GM12801 (cell line): ENCODE data around the gene COL21A1.

Source experiments
- TF ChIP-seq, protein P1 (sequence below): IDR thresholded peaks from one replicate; pipeline ENCODE4 v1.5.1; 2011; ENCODE audit warnings: control low read depth; ENCODE audit not compliant: insufficient read length; ENCODE audit errors: extremely low read depth

The COL21A1 gene

DNA sequence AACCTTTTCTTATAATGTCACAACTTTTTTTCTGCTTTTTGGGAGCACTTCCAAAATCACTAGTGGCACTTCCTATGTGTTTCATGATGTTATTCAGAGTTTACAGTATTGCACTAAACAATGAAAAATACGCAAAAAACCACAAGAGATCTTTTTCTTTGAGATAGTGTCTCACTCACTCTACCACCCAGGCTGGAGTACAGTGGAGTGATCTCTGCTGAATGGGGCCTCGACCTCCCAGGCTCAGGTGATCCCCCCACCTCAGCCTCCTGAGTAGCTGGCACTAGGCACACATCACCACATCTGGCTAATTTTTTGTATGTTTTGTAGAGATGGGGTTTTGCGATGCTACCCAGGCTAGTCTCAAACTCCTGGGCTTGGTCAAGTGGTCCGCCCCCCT lies 158.7 kb downstream of the COL21A1 start:
- TF ChIP-seq, protein P1, sequence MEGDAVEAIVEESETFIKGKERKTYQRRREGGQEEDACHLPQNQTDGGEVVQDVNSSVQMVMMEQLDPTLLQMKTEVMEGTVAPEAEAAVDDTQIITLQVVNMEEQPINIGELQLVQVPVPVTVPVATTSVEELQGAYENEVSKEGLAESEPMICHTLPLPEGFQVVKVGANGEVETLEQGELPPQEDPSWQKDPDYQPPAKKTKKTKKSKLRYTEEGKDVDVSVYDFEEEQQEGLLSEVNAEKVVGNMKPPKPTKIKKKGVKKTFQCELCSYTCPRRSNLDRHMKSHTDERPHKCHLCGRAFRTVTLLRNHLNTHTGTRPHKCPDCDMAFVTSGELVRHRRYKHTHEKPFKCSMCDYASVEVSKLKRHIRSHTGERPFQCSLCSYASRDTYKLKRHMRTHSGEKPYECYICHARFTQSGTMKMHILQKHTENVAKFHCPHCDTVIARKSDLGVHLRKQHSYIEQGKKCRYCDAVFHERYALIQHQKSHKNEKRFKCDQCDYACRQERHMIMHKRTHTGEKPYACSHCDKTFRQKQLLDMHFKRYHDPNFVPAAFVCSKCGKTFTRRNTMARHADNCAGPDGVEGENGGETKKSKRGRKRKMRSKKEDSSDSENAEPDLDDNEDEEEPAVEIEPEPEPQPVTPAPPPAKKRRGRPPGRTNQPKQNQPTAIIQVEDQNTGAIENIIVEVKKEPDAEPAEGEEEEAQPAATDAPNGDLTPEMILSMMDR = no peak

DNA sequence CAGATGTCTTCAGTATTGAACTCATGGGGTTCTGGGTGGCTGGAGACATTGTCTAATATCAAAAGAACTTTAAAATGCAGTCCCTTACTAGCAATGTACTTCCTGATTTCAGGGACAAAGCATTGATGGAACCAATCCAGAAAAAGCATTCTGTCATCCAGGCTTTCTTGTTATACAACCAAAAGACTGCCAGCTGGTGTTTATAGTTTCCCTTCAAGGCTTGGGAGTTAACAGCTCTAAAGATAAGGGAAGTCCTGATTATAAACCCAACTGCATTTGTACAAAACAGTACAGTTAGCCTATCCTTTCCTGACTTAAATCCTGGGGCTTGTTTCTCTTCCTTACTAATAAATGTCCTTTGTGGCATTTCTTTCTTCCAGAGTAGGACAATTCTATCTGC lies 160.0 kb downstream of the COL21A1 start:
- TF ChIP-seq, protein P1 = no peak

DNA sequence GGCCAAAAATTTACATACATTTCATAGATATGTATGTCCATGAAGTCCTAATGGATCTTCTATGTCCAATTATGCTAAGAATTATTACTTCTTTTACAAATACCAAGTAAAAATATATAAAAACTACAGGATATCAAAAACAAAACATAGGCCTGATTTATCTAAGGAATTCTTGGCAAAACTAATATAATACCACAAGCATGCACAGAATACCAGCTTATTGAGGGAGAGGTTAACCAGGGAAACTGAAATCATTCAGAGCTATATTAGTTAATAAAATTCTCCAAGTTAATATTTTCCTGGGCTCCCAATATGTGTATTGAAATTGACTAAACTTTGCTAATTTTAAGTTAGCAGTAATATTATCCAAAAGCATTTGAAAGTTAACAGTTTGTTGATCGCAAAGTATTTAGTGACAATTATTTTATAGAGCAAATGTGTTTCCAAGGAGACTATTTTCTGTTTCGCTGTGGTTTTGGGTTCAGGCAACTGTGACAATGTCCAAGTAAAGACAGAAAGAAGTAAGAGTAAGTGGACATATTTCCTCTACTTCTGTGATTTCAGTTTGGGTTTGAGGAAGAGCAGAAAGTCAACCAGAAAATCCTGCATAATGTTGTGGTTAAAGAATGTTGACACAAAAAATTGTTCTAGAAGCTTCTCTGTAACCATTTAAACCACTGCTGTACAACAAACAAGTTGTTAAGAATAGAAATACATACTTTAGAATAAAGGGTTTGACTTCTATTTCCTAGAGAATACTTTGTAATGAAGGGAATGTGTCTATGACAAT lies 167.4 kb downstream of the COL21A1 start:
- TF ChIP-seq, protein P1 = no peak

DNA sequence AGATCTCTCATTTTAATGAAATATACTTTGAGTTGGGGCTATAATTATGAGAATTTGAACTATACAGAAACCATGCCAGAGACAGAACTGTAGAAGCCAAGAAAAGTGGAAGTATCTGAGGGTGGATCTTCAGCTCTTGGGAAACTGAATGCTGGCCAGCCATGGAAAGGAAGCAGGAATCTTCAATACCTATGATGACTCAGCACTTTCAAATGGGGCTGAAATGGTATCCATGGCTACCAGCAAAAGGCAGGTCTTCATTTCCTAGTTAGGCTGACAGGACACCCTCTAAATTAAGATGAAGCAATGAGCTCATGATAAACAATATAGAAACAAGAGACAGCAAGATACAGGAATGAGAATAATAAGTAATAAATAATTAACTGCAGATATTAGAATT lies 171.3 kb downstream of the COL21A1 start:
- TF ChIP-seq, protein P1 = no peak

DNA sequence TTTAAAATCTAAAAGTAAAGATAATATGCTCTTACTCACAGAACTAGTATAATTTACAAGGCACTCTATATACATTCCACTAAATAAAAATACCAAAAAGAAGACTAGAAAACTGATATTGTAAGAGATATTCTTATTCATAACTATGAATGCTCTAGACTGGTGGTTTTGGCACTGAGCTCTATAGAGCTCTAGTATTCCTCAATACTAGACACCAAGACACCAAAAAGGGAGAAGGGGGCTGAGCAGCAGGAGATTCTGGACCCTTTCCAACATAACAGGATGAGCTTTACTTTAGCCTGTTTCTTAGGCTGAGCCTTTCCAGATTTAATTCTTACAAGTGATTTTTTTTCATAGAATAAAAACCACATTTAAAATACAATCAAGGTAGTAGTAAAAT lies 173.6 kb downstream of the COL21A1 start:
- TF ChIP-seq, protein P1 = no peak

DNA sequence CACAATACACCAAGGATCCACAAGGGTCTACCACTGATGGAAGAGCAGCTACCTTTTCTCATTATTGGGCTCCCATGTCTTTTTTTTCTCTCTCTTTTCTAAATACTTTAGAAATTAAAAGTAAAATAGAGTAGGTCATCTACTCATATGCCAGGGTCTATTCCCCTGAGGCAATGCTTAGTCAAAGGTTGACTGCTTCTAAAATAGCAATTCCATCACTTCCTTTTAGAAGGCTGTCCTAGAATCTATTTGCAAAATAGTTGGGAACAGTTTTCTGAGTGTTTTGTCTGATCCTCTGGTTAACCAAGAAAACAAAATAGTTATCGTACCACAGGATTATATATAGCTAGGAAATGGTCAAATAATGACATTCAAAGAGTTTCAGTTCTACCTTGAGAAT lies 174.1 kb downstream of the COL21A1 start:
- TF ChIP-seq, protein P1 = no peak

DNA sequence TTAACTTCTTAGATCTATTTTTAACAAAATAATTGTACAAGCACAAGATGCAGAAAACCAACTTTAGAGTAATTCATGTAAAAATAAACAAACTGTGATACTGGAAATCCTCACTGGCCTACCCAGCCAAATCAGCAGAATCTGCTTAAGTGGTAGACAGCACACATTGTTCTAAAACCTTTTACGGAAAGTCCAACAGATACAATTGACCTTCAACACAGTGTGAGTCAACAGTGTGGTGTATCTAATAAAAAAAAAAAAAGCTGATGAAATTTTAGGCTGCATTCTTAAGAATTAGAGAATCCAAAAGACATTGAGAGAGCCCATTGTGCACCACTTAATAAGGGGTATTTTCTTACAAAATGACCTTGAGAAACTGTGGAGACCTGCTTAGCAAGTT lies 174.5 kb downstream of the COL21A1 start:
- TF ChIP-seq, protein P1 = no peak
